SK-N-MC (cell line): Measurements from ENCODE around the gene NKAIN2.

Experiments used
- EZH2 ChIP-seq: fragments of 200-600 bp; sonication (generic); IDR thresholded peaks from one replicate; pipeline ENCODE4 v1.6.1; 2017; ENCODE audit warnings: antibody characterized with exemption
- FOXP2 ChIP-seq: optimal IDR thresholded peaks from 2 replicates; pipeline ENCODE3; 2011; ENCODE audit warnings: mild to moderate bottlenecking, moderate library complexity; ENCODE audit not compliant: insufficient read depth; ENCODE audit errors: extremely low read length, control extremely low read depth
- POLR2AphosphoS5 ChIP-seq: IDR thresholded peaks from 2 replicates; pipeline ENCODE4 v1.6.1; 2012; ENCODE audit warnings: mild to moderate bottlenecking, low read depth, low read length, borderline replicate concordance

DNA sequence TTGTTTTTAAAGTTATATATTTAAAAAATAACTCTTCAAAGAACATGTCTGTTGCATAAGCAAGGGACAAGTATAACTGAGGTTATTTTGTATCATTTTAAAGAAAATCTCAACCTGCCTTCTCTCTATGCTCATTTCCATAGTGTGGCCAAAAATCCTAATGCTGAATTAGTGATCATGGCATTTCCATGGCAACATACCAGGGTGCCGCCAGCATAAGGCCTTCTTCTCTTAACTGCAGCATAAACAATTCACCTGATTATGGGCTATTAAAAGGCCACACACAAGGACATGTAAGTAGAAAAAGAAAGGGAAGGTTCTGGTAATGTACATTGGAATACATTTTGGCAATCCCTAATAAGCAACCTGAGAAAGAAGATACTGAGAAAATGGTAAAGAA, 1063.5 kb downstream of the NKAIN2 start:
- TF ChIP-seq EZH2 (no peak), POLR2AphosphoS5 (no peak), FOXP2 (no peak)
